HL-60 (cell line): ENCODE measurements around the gene LDB2.

Experiments
- DNase-seq, 2 experiments: peaks; one replicate each; pipeline ENCODE4 v3.0.0-alpha.2; 2010 to 2020; ENCODE audit warnings: low read depth in 1 of 2, low spot score in 1 of 2
- H3K27ac ChIP-seq: fragments of 250-450 bp; sonication (Bioruptor Pico); replicated peaks from 2 replicates; pipeline ENCODE4 v1.5.1; 2020; ENCODE audit warnings: mild to moderate bottlenecking, moderate library complexity
- H3K27me3 ChIP-seq: fragments of 250-450 bp; sonication (Bioruptor Pico); 2 replicates; pipeline ENCODE4 v1.5.1; 2021; ENCODE audit warnings: mild to moderate bottlenecking, moderate library complexity; ENCODE audit not compliant: insufficient read depth, poor library complexity, severe bottlenecking
- H3K4me3 ChIP-seq: replicated peaks from 2 replicates; pipeline ENCODE4 v1.5.1; 2011; ENCODE audit warnings: mild to moderate bottlenecking, control low read depth, low read length; ENCODE audit not compliant: insufficient read depth
- CTCF ChIP-seq: IDR thresholded peaks from one replicate; pipeline ENCODE4 v1.5.1; 2011; ENCODE audit warnings: low read length, control low read depth, inconsistent platforms; ENCODE audit not compliant: insufficient read depth
- GABPA ChIP-seq: IDR thresholded peaks from 2 replicates; pipeline ENCODE4 v1.6.1; 2012; ENCODE audit warnings: low read depth
- POLR2AphosphoS5 ChIP-seq: IDR thresholded peaks from 2 replicates; pipeline ENCODE4 v1.6.1; 2012; ENCODE audit warnings: low read depth
- REST ChIP-seq: IDR thresholded peaks from 2 replicates; pipeline ENCODE4 v1.6.1; 2012; ENCODE audit warnings: low read depth; ENCODE audit not compliant: insufficient replicate concordance
- SPI1 ChIP-seq: IDR thresholded peaks from 2 replicates; pipeline ENCODE4 v1.6.1; 2012; ENCODE audit warnings: low read depth, mild to moderate bottlenecking, borderline replicate concordance

LDB2 gene

GRCh38 chr4:16739997-16740624 lies 158.3 kb downstream of the LDB2 start:
- TF ChIP-seq GABPA, result no peak
- TF ChIP-seq POLR2AphosphoS5, result no peak
- TF ChIP-seq CTCF, result no peak
- TF ChIP-seq SPI1, result no peak
- no peak for TF ChIP-seq REST
- Histone ChIP-seq H3K4me3 (no peak overlapping the region), H3K27ac (no peak overlapping the region), H3K27me3 (no peaks in the 10 kb centered on the region)
- no peak for DNase-seq

GRCh38 chr4:16738558-16738957 lies 159.9 kb downstream of the LDB2 start:
- no peak overlapping the region for H3K27ac ChIP-seq
- no peaks in the 10 kb centered on the region for H3K27me3 ChIP-seq
- no peak for DNase-seq
- TF ChIP-seq GABPA, result no peak
- no peak for TF ChIP-seq CTCF
- no peak for TF ChIP-seq SPI1
- TF ChIP-seq POLR2AphosphoS5, result no peak
- no peak for TF ChIP-seq REST
- no peak overlapping the region for H3K4me3 ChIP-seq

- Histone ChIP-seq H3K4me3 (no peak overlapping the region), H3K27me3 (no peaks in the 10 kb centered on the region), H3K27ac (no peak overlapping the region)
- DNase-seq, result no peak
- TF ChIP-seq POLR2AphosphoS5 (no peak), CTCF (no peak), REST (no peak), GABPA (no peak), SPI1 (no peak)
Measured at GRCh38 chr4:16733509-16733908, 164.9 kb downstream of the LDB2 start.
